Activated CD4-positive, CD25-positive, alpha-beta regulatory T cell treated with anti-CD3 and anti-CD28 coated beads, Interleukin-2, amount 50 U/mL, for 24 hours (primary cell): ENCODE measurements around the gene CSF3.

Experiments used
- ATAC-seq, 2 donors: fragments of 150-1000 bp; cut with Tn5 transposase; one replicate each; pipeline ENCODE4 v1.10.0; 2021; ENCODE audit warnings: mild to moderate bottlenecking in 1 of 2, moderate library complexity in 1 of 2

Gene CSF3

GRCh38 chr17:40062329-40063186, 47.3 kb downstream of the CSF3 start, which contains the start of gene THRA:
TSS of gene THRA (plus strand) at chr17:40062965. CDS start at chr17:40074489, 11,524 bp downstream.
- ATAC-seq: peak; percentile 83 to 88

- ATAC-seq: peak; percentile 11 to 33
Observed at GRCh38 chr17:40063187-40063771, 48.0 kb downstream of the CSF3 start.

GRCh38 chr17:40063901-40064531, 48.8 kb downstream of the CSF3 start:
- peak; percentile 30 to 43 for ATAC-seq

GRCh38 chr17:40064971-40065768, 49.9 kb downstream of the CSF3 start:
- ATAC-seq: no peak

GRCh38 chr17:40065769-40066510, 50.7 kb downstream of the CSF3 start:
- ATAC-seq: no peak
